ENCODE measurements around the gene TRPC4. TPM values are rescaled to one million over a fixed set of nuclear protein-coding genes. Genes with fewer than 3 reads are reported as not detected.

The TRPC4 gene
- total RNA-seq, 4 donors from 2014 or later: 0.33 to 4.2 (median 0.46) TPM; not detected in 1

DNA sequence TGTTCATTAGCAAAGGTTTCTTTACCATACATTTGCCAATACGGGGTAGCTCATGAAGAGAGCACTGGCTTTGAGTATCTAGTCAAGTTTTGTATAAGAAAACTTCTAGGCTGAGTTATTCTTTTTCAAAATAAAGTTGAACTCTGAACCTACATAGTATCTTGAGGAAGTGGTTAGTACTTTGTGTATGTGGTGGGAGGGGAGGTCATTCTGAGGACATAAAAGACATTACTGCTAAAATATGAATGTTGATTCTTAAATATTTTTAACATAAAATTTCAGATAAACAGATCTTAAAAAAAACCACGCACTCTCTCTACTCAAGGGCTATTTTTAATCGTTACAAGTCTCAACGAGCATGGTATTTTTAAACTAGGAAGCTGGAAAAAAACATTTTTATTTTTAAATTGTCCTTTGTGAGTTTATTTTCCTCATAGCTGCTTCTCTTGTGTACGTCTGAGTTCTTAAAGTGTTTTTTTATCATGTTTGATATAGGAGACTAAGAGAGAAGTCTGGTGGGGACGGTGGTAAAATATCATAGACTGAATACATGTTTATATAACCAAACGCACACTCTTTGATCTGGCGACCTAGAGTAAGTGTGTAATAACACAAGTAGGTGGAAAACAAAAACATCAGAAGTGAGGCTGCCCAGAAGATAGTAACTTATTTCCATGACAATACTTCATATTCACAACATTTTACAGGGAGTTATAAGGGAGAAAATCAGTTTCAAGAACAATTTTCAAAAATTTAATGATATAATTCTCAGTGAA lies 153.0 kb downstream of the TRPC4 start:
- Histone ChIP-seq H3K36me3 (no peaks in the 10 kb centered on the region), H3K4me3 (no peak overlapping the region), H3K9me3 (no peaks in the 10 kb centered on the region), H3K27ac (replicated peaks in 1 of 4) (no peak overlapping the region), H3K27me3 (no peaks in the 10 kb centered on the region), H3K4me1 (no peaks in the 10 kb centered on the region)
- no peak for DNase-seq (ENCODE audit: extremely low spot score)
- WGBS: 50% methylated on average over 8 of the region's 8 CpGs
- no peak for TF ChIP-seq POLR2AphosphoS5 (IDR thresholded peaks at IDR 0.05)
- no peak for TF ChIP-seq POLR2A (IDR thresholded peaks at IDR 0.05; ENCODE audit: low read depth)
- TF ChIP-seq CTCF (IDR thresholded peaks at IDR 0.05): no peak
- no peak for TF ChIP-seq EP300 (IDR thresholded peaks at IDR 0.05)
- intact Hi-C loops (cut with DNase I): no loop called here

DNA sequence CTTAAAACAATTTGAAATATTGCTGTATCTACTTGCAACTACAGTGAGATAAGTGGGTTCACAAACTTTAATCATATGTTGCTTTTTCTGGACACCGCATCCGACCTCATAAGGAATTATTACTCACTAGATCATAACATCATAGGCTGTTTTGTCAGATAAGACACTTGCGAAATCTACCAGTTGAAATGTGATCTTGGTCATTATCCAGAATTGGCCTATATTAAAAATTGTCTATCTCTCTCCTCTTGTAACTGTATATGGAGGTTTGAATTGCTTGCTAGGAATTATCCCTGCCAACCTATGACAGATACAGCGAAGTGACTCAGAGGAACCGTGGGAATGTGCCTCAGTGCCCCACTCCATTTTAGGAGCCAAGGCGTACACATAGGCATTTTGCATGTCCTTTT lies 154.0 kb downstream of the TRPC4 start:
- H3K9me3 ChIP-seq: no peaks in the 10 kb centered on the region
- no peak for DNase-seq (ENCODE audit: extremely low spot score)
- no peak overlapping the region for H3K27ac ChIP-seq (replicated peaks in 1 of 4)
- intact Hi-C loops (cut with DNase I): no loop called here
- TF ChIP-seq POLR2AphosphoS5 (IDR thresholded peaks at IDR 0.05) (no peak), EP300 (IDR thresholded peaks at IDR 0.05) (no peak), POLR2A (IDR thresholded peaks at IDR 0.05; ENCODE audit: low read depth) (no peak), CTCF (IDR thresholded peaks at IDR 0.05) (no peak)
- H3K36me3 ChIP-seq: no peaks in the 10 kb centered on the region
- WGBS: 88% methylated on average over 6 of the region's 6 CpGs
- no peaks in the 10 kb centered on the region for H3K4me1 ChIP-seq
- H3K4me3 ChIP-seq: no peak overlapping the region
- H3K27me3 ChIP-seq: no peaks in the 10 kb centered on the region

- no peaks in the 10 kb centered on the region for H3K36me3 ChIP-seq
- TF ChIP-seq CTCF (IDR thresholded peaks at IDR 0.05) (no peak), POLR2AphosphoS5 (IDR thresholded peaks at IDR 0.05) (no peak), POLR2A (IDR thresholded peaks at IDR 0.05; ENCODE audit: low read depth) (no peak), EP300 (IDR thresholded peaks at IDR 0.05) (no peak)
- H3K4me1 ChIP-seq: no peaks in the 10 kb centered on the region
- intact Hi-C loops (cut with DNase I): no loop called here
- no peaks in the 10 kb centered on the region for H3K9me3 ChIP-seq
- no peaks in the 10 kb centered on the region for H3K27me3 ChIP-seq
- DNase-seq (ENCODE audit: extremely low spot score): no peak
- no peak overlapping the region for H3K27ac ChIP-seq (replicated peaks in 1 of 4)
- H3K4me3 ChIP-seq: no peak overlapping the region
Measured at GRCh38 chr13:37709318-37709717, 160.3 kb downstream of the TRPC4 start.

GRCh38 chr13:37707739-37708500 lies 161.7 kb downstream of the TRPC4 start:
- H3K4me3 ChIP-seq: no peak overlapping the region
- WGBS: 60% methylated on average over 2 of the region's 2 CpGs
- no peaks in the 10 kb centered on the region for H3K4me1 ChIP-seq
- TF ChIP-seq POLR2AphosphoS5 (IDR thresholded peaks at IDR 0.05) (no peak), POLR2A (IDR thresholded peaks at IDR 0.05; ENCODE audit: low read depth) (no peak)
- no peaks in the 10 kb centered on the region for H3K9me3 ChIP-seq
- no peak overlapping the region for H3K27ac ChIP-seq (replicated peaks in 1 of 4)
- no peaks in the 10 kb centered on the region for H3K36me3 ChIP-seq
- no peak for DNase-seq (ENCODE audit: extremely low spot score)
- intact Hi-C loops (cut with DNase I): no loop called here
- H3K27me3 ChIP-seq: no peaks in the 10 kb centered on the region

DNA sequence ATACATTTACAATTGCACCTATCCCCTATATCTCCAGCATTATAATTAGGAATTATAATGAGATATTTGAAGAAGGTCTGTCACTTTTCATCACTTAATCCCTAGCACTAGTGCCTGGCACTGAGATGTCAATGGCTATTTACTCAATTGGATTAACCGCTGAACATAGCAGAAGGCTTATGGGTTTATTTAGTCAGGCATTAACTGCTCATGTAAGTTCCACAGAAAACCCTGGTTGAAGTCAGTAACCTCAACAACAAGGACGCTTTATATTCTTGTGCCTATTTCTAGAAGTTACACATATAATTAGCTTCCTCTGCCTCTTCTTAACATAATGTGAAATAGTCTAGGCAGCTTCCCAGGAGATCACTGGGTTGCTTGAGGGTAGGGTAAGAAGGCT lies 163.5 kb downstream of the TRPC4 start:
- Histone ChIP-seq H3K27me3 (no peaks in the 10 kb centered on the region), H3K4me1 (no peaks in the 10 kb centered on the region), H3K9me3 (no peaks in the 10 kb centered on the region), H3K36me3 (no peaks in the 10 kb centered on the region), H3K27ac (replicated peaks in 1 of 4) (no peak overlapping the region), H3K4me3 (no peak overlapping the region)
- TF ChIP-seq POLR2A (IDR thresholded peaks at IDR 0.05; ENCODE audit: low read depth): no peak
- no peak for TF ChIP-seq CTCF (IDR thresholded peaks at IDR 0.05)
- TF ChIP-seq EP300 (IDR thresholded peaks at IDR 0.05): no peak
- TF ChIP-seq POLR2AphosphoS5 (IDR thresholded peaks at IDR 0.05): no peak
- DNase-seq (ENCODE audit: extremely low spot score): no peak
- WGBS: 87% methylated on average over 2 of the region's 2 CpGs
- intact Hi-C loops (cut with DNase I): no loop called here

Measured in esophagus muscularis mucosa (tissue), 4 donors.